H1 (cell line): Measurements from ENCODE around the gene ST6GALNAC3.

Experiments
- JUND ChIP-seq: IDR thresholded peaks from 2 replicates; pipeline ENCODE4 v1.6.1; 2011; ENCODE audit warnings: mild to moderate bottlenecking, improper control_type of control experiment, low read length
- POLR2A ChIP-seq, 2 experiments: IDR thresholded peaks; 1 replicate in 1 of 2; 2 replicates in 1 of 2; pipeline ENCODE4 v1.6.1; 2011; ENCODE audit warnings: low read depth in 2 of 2, low read length in 2 of 2, mild to moderate bottlenecking in 2 of 2; ENCODE audit errors: control extremely low read depth in 1 of 2
- POLR2AphosphoS5 ChIP-seq: IDR thresholded peaks from 2 replicates; pipeline ENCODE4 v1.6.1; 2011; ENCODE audit warnings: low read depth, low read length
- RAD21 ChIP-seq, 2 experiments: IDR thresholded peaks in 1 of 2; conservative IDR thresholded peaks in 1 of 2; 2 replicates each; pipeline ENCODE4 v1.6.1; 2011; ENCODE audit warnings: low read depth in 2 of 2, low read length in 2 of 2, improper control_type of control experiment in 1 of 2, inconsistent platforms in 1 of 2, mild to moderate bottlenecking in 1 of 2, moderate library complexity in 1 of 2
- RFX5 ChIP-seq: IDR thresholded peaks from 2 replicates; pipeline ENCODE4 v1.6.1; 2011; ENCODE audit warnings: low read depth, low read length, improper control_type of control experiment, borderline replicate concordance
- SP1 ChIP-seq: IDR thresholded peaks from 2 replicates; pipeline ENCODE4 v1.6.1; 2011; ENCODE audit warnings: low read depth, low read length
- TF ChIP-seq, protein P1 (sequence below), 3 experiments: IDR thresholded peaks; 1 replicate in 2 of 3; 2 replicates in 1 of 3; pipeline versions ENCODE4 v1.5.1 to v1.6.1; 2011; ENCODE audit warnings: low read length in 3 of 3, mild to moderate bottlenecking in 3 of 3, inconsistent platforms in 2 of 3, low read depth in 1 of 3, moderate library complexity in 1 of 3; ENCODE audit not compliant: insufficient read depth in 1 of 3; ENCODE audit errors: control extremely low read depth in 1 of 3
- TF ChIP-seq, protein P2 (sequence below): IDR thresholded peaks from 2 replicates; pipeline ENCODE4 v1.6.1; 2011; ENCODE audit warnings: low read length, improper control_type of control experiment

DNA sequence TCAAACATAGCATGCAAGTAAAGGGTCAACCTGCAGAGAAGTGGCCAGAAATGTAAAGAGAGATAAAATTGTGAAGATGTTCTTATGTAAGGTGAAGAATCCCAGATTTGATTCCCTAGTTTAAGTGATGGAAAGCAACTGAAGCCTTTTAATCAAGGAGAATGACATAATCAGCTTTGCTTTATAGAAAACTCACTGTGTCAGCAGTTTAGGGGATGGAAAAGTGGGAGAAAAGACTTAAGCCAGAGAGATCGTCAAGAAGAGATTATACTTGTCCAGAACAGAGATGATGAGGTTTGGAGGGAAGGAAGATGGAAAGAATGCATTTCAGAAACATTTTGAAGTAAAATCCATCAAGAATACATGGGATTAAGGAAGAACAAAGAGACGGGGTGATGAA is 517.4 kb downstream of the ST6GALNAC3 start:
- TF ChIP-seq, protein P1, sequence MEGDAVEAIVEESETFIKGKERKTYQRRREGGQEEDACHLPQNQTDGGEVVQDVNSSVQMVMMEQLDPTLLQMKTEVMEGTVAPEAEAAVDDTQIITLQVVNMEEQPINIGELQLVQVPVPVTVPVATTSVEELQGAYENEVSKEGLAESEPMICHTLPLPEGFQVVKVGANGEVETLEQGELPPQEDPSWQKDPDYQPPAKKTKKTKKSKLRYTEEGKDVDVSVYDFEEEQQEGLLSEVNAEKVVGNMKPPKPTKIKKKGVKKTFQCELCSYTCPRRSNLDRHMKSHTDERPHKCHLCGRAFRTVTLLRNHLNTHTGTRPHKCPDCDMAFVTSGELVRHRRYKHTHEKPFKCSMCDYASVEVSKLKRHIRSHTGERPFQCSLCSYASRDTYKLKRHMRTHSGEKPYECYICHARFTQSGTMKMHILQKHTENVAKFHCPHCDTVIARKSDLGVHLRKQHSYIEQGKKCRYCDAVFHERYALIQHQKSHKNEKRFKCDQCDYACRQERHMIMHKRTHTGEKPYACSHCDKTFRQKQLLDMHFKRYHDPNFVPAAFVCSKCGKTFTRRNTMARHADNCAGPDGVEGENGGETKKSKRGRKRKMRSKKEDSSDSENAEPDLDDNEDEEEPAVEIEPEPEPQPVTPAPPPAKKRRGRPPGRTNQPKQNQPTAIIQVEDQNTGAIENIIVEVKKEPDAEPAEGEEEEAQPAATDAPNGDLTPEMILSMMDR (IDR thresholded peaks at IDR 0.05; ENCODE audit: control extremely low read depth in 1 of 3, insufficient read depth in 1 of 3, low read depth in 1 of 3, low read length in 3 of 3): no peak
- TF ChIP-seq POLR2A (IDR thresholded peaks at IDR 0.05; ENCODE audit: control extremely low read depth in 1 of 2, low read depth in 2 of 2, low read length in 2 of 2) (no peak), POLR2AphosphoS5 (no peak), JUND (no peak), RFX5 (no peak), SP1 (no peak), RAD21 (IDR thresholded peaks at IDR 0.05 in 1 of 2, conservative IDR thresholded peaks at IDR 0.05 in 1 of 2; ENCODE audit: low read depth in 2 of 2, low read length in 2 of 2) (no peak)
- TF ChIP-seq, protein P2, sequence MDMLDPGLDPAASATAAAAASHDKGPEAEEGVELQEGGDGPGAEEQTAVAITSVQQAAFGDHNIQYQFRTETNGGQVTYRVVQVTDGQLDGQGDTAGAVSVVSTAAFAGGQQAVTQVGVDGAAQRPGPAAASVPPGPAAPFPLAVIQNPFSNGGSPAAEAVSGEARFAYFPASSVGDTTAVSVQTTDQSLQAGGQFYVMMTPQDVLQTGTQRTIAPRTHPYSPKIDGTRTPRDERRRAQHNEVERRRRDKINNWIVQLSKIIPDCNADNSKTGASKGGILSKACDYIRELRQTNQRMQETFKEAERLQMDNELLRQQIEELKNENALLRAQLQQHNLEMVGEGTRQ: no peak
